GM13976 (cell line): ENCODE data around the gene MAU2.

Experiments used
- DNase-seq: peaks from one replicate; pipeline ENCODE4 v3.0.0; 2012; ENCODE audit warnings: low spot score
- CTCF ChIP-seq: IDR thresholded peaks from 2 replicates; pipeline ENCODE4 v1.5.1; 2012; ENCODE audit warnings: borderline replicate concordance, mild to moderate bottlenecking; ENCODE audit not compliant: insufficient read depth; ENCODE audit errors: extremely low read depth, missing control alignments, control extremely low read depth
- in situ Hi-C: fragments of 300-500 bp; cut with MboI; formaldehyde crosslinking; loops from one replicate; pipeline ENCODE4 v1.12.0; 2022; ENCODE audit warnings: low sequenced_read_pairs, mixed read lengths, inconsistent platforms; ENCODE audit not compliant: unreplicated experiment

The MAU2 gene

GRCh38 chr19:19324059-19324770 is 3.6 kb downstream of the MAU2 start:
- in situ Hi-C loops: no loop called here
- no peak for TF ChIP-seq CTCF
- no peak for DNase-seq

DNA sequence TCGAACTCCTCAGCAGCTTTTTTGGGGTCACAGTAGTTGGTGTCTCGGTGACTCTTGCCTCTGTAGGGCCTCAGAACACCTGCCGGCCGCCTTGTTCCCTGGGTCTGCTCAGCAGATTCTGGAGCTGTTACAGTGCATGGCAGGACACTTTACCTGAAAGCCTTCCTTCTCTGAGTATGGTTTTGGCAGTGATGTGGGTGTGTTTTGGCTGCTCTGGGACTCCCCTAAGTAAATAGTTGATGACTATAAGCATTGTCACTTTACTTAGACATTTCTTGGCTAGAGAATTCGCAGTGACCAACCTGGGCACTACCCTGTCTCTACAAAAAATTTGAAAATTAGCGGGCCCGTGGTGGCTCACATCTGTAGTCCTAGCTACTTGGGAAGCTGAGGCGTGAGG is 7.0 kb downstream of the MAU2 start:
- in situ Hi-C loops: no loop called here
- DNase-seq: no peak
- TF ChIP-seq CTCF: no peak

GRCh38 chr19:19329126-19329525 is 8.5 kb downstream of the MAU2 start:
- no peak for TF ChIP-seq CTCF
- in situ Hi-C loops: no loop called here
- no peak for DNase-seq

GRCh38 chr19:19334063-19334988 is 13.7 kb downstream of the MAU2 start:
- TF ChIP-seq CTCF: no peak
- in situ Hi-C loops: no loop called here
- no peak for DNase-seq

GRCh38 chr19:19334989-19335344 is 14.3 kb downstream of the MAU2 start:
- DNase-seq: no peak
- in situ Hi-C loops: no loop called here
- TF ChIP-seq CTCF: no peak

DNA sequence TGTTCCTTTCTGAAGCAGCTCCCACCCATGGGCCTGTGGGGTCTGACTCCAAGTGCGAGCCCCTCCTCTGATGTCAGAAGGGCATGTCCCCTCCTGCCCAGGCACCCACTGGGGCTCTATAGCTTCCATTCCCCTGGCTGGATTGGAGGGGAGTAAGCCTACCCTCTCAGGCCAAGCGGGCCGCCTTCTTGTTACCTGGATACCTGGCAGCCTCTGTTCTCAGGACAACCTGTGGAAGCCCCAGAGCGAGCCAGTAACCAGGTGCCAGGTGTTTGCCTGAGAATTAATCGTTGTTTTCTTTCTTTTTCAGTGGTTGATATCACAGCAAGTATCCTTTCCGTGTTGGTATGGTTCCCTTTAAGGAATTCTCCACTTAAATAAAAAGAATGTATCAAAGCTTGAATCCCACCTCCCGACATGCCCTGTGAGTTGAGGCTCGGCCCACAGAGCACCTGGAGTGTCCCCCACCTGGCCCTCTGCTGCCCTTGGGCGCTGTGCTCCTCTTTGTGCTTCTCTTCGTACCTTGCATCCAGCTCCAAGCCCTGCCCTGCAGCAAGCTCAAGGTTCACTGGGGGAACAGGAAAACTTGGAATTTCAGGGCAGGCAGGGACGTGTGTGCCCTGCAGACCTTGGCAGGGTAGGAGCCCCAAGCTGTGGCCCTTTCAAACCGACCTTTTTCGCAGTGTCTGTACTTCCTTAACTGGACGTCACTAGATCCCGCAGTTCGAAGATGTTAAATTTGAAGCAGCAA is 15.0 kb downstream of the MAU2 start:
- DNase-seq: no peak
- in situ Hi-C loops: no loop called here
- no peak for TF ChIP-seq CTCF
